Large intestine (tissue), 3 donors: ENCODE measurements around the gene NRP2. TPM values are rescaled to one million over a fixed set of nuclear protein-coding genes. Genes with fewer than 3 reads are reported as not detected.

Source experiments
- DNase-seq, 2 donors: peaks; one replicate each; pipeline versions ENCODE4 v3.0.0 to v3.0.0-alpha.2; 2013
- H3K27ac ChIP-seq: one replicate; pipeline ENCODE4 v1.5.1; 2013; ENCODE audit warnings: low read length
- H3K27me3 ChIP-seq: 2 replicates; pipeline ENCODE4 v1.6.1; 2013; ENCODE audit warnings: low read length; ENCODE audit not compliant: control insufficient read depth, insufficient read depth
- H3K36me3 ChIP-seq: 2 replicates; pipeline ENCODE4 v1.6.1; 2013; ENCODE audit warnings: low read length; ENCODE audit not compliant: control insufficient read depth, insufficient read depth
- H3K4me1 ChIP-seq: one replicate; pipeline ENCODE4 v1.6.1; 2013; ENCODE audit warnings: low read length; ENCODE audit not compliant: control insufficient read depth, insufficient read depth
- H3K4me3 ChIP-seq: one replicate; pipeline ENCODE4 v1.5.1; 2013; ENCODE audit warnings: low read length
- H3K9me3 ChIP-seq: one replicate; pipeline ENCODE4 v1.6.1; 2013; ENCODE audit warnings: mild to moderate bottlenecking, low read depth, low read length, moderate library complexity; ENCODE audit not compliant: control insufficient read depth
- WGBS: methylation state at CpG from one replicate; pipeline ENCODE4 v1.1.5; 2013; ENCODE audit warnings: low lambda C conversion rate; ENCODE audit not compliant: insufficient coverage; 5-methylcytosine and 5-hydroxymethylcytosine counted together
- polyA plus RNA-seq: library from polyadenylated mRNA; unstranded; fragments of 120-200 nt; gene quantifications from one replicate; pipeline ENCODE4 v1.2.1, GENCODE V29; 2013

Gene NRP2
- polyA plus RNA-seq, 1 donor = 37.2 TPM

DNA sequence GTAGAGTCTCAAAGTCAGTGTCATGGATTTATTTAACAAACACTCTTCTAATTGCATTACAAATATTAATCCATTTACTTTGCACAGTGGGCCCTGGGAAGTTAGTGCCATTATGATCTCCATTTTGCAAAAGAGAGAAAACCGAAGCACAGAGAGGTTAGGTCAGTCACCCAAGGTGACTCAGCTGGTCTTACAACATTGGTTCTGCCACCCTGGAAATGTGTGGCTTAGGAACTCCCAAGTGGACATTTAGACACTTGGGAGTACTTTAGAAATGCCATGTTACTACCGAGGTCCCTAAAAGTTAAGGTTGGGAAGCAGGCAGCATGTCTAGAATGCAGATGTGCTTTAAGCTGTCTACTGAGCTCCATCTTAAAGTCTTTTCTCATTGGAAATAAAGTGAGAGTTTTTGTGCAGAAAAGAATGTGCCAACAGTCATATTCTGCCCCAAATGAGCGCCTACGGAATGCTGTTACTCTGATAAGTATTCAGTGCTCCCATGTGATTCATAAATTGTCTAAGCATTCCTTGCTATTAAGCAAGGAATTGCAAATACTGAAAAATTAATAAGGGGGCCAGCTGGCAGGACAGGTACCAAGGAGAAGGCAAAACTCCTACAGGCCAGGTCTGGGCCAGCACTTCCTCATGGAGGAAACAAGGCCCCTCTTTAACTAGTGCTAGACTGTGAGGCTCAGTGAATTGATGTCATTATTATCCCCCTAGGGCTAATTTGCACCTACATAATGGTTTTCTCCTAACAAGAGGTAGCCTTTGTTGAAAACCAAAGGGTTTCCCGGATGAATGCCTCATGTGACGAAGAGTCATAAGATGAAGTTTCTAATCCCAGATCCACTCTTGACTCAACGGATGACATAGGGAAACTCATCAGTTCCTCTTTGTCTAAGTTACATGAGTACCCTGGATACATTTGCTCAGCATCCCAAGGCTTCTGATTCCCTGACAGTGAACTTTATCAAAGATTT lies 16.3 kb downstream of the NRP2 start:
- H3K4me3 ChIP-seq = no peak overlapping the region
- peaks cover 22% of the 10 kb centered on the region for H3K4me1 ChIP-seq
- no peaks in the 10 kb centered on the region for H3K9me3 ChIP-seq
- DNase-seq = no peak
- WGBS = 100% methylated on average over 3 of the region's 7 CpGs
- H3K27ac ChIP-seq = no peak overlapping the region
- H3K27me3 ChIP-seq = no peaks in the 10 kb centered on the region
- H3K36me3 ChIP-seq = no peaks in the 10 kb centered on the region

DNA sequence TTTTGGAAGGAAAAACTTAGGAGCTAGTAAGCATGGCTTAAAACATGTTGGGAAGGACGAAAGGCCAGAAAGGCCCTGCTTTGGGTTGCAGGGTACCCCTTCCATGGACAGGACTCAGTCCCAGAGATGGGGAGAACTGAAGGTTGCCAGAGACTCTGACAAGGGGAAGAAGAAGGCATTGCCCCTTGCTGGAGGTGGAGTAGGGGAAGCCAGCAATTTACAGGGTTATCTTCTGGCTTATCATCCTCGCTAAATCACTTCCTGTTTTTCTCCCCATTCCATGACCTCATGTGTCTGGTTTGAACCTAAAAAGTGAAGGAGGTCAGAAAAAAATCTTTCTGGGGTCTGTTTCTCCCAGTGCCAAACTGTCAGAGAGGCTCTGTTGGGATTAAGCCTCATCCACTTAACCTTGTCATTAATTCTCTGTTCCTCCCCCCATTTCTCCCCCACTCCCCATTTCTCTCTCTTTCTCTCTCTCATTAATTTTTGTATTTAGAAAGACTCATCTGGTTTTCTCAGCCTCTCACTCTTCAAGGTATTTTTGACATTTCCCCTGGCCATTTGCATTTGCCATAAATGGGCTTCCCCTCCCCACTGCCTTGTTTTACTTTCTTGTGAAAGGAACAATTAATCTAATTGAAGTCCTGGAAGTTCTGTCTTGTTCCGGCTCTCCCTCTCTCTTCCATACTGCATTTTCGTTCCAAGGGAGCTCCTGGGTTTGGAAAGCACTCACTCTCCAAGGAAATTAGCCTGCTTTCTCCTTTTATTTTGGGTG lies 17.4 kb downstream of the NRP2 start:
- DNase-seq = no peak
- H3K36me3 ChIP-seq = no peaks in the 10 kb centered on the region
- H3K9me3 ChIP-seq = no peaks in the 10 kb centered on the region
- no peaks in the 10 kb centered on the region for H3K27me3 ChIP-seq
- no peak overlapping the region for H3K4me3 ChIP-seq
- no CpG with 5 or more reads among the region's 4 CpGs for WGBS
- H3K27ac ChIP-seq = no peak overlapping the region
- peaks cover 26% of the 10 kb centered on the region for H3K4me1 ChIP-seq

DNA sequence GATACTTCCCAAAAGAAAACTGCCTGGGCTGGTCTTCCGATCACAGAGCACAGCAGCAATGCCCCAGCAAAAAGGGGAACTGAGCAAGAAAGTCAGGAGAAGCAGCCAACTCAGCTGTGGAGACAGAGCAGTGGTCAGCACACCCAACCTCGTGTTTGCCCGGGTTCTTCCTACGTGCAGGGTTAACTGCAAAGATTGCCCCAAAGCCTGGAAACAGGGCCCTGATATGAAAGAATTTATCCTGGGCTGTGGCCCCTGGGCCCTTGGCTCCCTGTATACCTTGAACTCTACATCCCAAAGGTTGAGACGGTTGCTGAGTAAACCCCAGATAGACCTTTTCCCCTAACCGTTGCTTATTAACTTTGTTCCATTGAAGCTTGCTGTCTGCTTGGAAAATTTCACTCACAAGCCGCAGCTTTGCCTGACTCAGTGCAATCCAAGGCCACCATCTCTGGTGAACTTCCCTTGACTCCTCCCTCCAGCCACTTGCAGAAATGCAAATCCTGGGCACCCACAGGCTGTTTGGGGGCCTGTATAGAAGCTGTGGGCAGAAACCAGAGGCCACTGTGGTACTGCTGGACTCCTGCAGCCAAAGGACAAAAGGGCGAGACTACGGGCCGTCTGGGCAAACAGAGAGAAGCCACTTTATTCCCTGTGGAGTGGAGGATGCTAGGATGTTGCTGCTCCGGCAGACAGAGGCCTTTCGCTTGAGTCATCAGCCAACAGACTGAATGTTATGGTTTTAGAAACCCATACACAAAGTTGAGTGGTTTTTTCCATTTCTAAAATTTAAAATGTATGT lies 18.2 kb downstream of the NRP2 start:
- DNase-seq = peak; percentile 48 to 78
- H3K4me3 ChIP-seq = no peak overlapping the region
- no peaks in the 10 kb centered on the region for H3K9me3 ChIP-seq
- H3K36me3 ChIP-seq = no peaks in the 10 kb centered on the region
- H3K27ac ChIP-seq = no peak overlapping the region
- WGBS = no CpG with 5 or more reads among the region's 12 CpGs
- peaks cover 26% of the 10 kb centered on the region for H3K4me1 ChIP-seq
- no peaks in the 10 kb centered on the region for H3K27me3 ChIP-seq

DNA sequence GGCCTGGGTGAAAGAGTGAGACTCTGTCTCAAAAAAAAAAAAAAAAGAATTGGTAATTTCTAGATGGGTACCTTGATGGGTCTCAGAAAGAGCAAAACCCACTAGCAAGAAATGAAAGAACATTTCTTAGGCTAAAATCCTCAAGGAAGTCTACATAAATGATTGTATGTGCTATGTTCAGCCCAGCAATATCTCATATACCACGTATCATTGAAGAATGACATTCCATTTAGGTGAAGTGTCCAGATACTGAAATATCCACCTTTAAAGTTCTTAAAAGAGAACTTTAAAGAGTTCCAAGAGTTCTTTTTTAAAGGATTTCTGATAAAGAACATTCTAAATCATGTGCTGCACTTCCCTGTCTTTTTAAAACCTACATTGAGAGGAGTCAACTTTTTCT lies 19.2 kb downstream of the NRP2 start:
- no peak for DNase-seq
- Histone ChIP-seq H3K36me3 (no peaks in the 10 kb centered on the region), H3K4me1 (peaks cover 26% of the 10 kb centered on the region), H3K9me3 (no peaks in the 10 kb centered on the region), H3K27me3 (no peaks in the 10 kb centered on the region), H3K4me3 (no peak overlapping the region), H3K27ac (no peak overlapping the region)
- 100% methylated on average over 1 of the region's 1 CpG for WGBS

DNA sequence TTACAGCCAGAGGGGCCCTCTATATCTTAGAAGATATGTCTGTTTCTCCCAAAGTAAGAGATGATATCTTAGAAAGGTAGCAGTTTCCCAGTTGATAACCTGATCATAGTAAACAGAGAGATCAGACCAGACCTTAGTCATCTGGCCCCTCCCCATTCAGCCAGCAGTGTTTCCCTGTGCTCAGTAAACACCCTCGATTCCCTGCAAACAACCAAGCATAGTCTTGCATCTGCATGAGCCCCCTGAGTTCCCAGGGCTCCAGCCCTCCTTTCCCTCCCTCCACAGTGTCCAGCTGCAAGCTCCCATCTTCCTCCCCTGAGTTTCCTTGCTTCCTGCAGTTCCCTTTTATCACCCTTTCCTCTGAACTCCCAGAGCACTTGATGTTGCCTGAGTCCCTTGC lies 20.3 kb downstream of the NRP2 start:
- H3K27ac ChIP-seq = no peak overlapping the region
- H3K36me3 ChIP-seq = no peaks in the 10 kb centered on the region
- no peaks in the 10 kb centered on the region for H3K27me3 ChIP-seq
- DNase-seq = no peak
- no peak overlapping the region for H3K4me3 ChIP-seq
- WGBS = no CpG with 5 or more reads among the region's 1 CpG
- H3K9me3 ChIP-seq = no peaks in the 10 kb centered on the region
- peaks cover 28% of the 10 kb centered on the region for H3K4me1 ChIP-seq

DNA sequence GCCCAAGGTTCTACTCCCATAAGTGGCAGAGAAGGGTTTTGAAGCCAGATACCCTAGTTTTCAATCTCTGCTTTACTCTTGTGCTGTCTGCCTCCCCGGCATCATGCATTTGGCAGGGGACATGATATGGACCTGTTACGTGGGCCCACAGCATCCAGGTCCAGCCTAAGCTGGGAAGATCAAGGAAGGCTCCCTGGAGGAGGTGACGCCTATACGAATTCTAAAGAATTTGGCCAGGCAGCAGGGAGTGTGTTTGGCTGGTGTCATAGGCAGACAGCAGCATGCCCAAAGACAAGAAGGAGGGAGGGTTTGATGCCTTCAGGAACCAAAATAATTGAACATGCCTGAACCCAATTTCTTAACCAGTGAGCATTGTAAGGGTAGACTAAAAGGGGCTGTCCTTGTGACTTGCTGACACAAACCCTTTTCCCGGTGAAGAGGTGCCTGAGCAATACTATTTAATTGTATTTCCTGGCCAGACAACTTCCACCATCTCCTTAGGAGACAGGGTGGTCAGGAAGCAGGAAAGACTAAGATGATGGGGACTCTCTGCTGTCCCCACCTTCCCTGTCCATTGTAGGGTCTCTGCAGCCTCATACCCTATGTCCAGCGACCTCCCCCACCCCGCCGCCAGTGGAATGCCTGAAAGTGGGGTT lies 21.3 kb downstream of the NRP2 start:
- Histone ChIP-seq H3K9me3 (no peaks in the 10 kb centered on the region), H3K4me3 (no peak overlapping the region), H3K4me1 (peaks cover 28% of the 10 kb centered on the region), H3K27me3 (no peaks in the 10 kb centered on the region), H3K36me3 (no peaks in the 10 kb centered on the region), H3K27ac (no peak overlapping the region)
- DNase-seq = no peak
- WGBS = no CpG with 5 or more reads among the region's 8 CpGs

DNA sequence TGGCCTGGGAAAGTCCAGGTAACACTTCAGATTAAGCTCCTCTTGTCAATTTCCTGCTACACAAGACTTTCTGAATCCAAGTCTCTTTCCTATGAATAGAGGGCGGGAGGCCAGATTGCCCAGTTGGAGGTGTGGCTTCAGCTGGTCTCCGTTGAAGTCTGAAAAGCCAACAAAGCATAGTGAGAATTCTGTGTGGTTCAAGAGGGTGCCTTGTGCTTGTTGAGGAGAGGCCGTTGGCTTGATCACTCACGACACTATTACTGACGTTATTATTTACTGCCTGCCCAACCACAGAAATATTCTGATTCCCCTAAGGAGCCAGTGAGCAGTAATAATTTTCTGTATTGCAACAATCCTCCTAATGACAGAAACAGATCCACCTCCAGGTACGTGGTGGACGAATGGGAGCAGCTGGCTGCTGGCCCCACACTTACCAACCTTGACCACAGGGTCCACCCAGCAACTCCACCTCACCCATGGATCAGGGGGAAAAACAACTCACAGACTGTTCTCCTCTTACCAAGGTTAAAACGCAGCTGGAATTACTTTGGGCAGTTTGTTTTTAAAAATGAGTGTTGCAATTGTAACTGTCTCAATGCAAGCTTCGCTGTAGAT lies 21.9 kb downstream of the NRP2 start:
- H3K27ac ChIP-seq = no peak overlapping the region
- H3K4me3 ChIP-seq = no peak overlapping the region
- no peaks in the 10 kb centered on the region for H3K36me3 ChIP-seq
- no peak for DNase-seq
- H3K4me1 ChIP-seq = peaks cover 28% of the 10 kb centered on the region
- H3K9me3 ChIP-seq = no peaks in the 10 kb centered on the region
- 90% methylated on average over 2 of the region's 9 CpGs for WGBS
- H3K27me3 ChIP-seq = no peaks in the 10 kb centered on the region

DNA sequence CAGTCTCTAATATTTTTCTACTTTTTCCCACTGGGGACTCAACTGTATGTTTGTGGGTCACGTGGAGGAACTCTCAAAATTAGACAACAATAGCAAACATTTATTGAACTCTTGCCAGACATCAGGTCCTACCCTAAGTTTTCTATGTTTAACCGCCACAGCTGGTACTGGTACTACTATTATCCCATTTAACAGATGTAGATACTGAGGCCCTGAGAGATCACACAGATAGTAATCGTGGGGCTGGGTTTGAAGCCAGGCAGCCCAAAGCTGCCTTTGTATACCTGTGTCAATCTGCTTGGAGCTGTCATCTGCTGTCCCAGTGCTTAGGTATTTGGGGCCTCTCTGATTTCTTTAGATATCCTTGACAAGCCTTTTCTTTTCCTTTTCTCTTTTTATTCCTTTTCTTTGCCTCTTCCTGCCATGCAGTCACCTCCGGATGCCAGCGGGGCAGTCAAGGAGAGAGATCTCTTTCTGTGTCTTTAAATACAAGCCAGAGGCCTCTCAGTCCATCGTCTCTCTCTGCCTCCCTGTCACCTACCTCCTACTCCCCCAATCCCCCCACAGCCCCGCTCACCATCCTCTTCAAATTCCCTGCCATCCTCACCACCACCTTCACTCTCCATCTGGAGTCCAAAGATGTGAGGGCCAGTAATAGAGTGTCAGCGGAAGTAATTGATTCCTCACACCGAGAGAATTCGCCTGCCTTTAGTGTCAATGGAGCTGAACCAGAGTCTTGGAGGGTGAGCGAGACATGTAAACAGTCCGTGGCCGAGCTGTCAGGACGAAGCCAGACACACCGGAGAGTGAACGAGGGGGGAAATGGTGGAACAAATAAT lies 23.4 kb downstream of the NRP2 start:
- 87% methylated on average over 2 of the region's 16 CpGs for WGBS
- Histone ChIP-seq H3K27ac (peak overlapping the region; percentile 51), H3K9me3 (no peaks in the 10 kb centered on the region), H3K27me3 (no peaks in the 10 kb centered on the region), H3K4me1 (peaks cover 19% of the 10 kb centered on the region), H3K4me3 (no peak overlapping the region), H3K36me3 (no peaks in the 10 kb centered on the region)
- DNase-seq = no peak

DNA sequence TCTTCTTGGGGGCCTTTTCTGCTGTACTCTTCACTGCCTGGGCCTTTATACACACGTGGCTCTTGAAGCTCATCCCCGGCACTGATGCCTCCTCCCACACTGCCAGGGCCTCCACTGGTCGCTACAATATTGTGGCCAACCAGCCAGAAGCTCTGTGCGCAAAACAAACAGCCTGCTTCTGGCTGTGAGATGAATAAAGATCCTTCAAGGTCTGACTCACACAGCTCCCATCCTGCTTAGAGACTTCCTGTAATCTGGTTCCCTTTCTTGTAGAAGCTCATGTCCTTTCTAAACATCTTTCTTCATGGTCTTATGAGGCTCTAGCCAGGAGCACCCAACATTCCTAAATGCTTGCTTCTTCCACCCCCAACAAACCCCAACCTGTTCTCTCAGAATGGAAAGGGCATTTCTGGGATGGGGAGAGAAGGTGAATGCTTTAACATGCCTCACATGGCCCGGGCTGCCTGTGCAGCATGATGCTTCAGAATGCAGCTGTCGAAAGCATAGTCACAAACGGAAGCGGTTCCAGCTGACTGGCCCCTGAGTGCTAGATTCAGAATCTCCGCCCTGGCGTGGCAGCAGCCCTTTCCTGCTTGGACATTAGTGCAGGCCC lies 24.6 kb downstream of the NRP2 start:
- Histone ChIP-seq H3K36me3 (no peaks in the 10 kb centered on the region), H3K4me1 (peaks cover 14% of the 10 kb centered on the region), H3K4me3 (no peak overlapping the region), H3K27ac (peak overlapping the region; percentile 51), H3K9me3 (no peaks in the 10 kb centered on the region), H3K27me3 (no peaks in the 10 kb centered on the region)
- WGBS = no CpG with 5 or more reads among the region's 10 CpGs
- DNase-seq = peak; percentile 40 to 47
